Measurements from ENCODE around the gene RPS6KA3. TPM values are rescaled to one million over a fixed set of nuclear protein-coding genes. Genes with fewer than 3 reads are reported as not detected.

RPS6KA3 gene
- total and polyA plus RNA-seq, 2 of the 8 experiments (the other 6 are each of a cell fraction or from before 2014, with no cell fraction given) = 7.1 to 13.0 TPM

- Histone ChIP-seq H3K36me3 (ENCODE audit: control insufficient read depth in 2 of 4, insufficient read depth in 4 of 4, low read length in 3 of 4) (peaks cover 0 to 4% (median 2%) of the 10 kb centered on the region in 4 experiments; a peak in 3 of 8 replicates), H2BK20ac (ENCODE audit: low read length) (no peak overlapping the region), H3K27ac (ENCODE audit: low read depth, low read length) (no peak overlapping the region), H4K5ac (ENCODE audit: insufficient read length, low read depth, low read length) (no peak overlapping the region), H3K4me2 (ENCODE audit: insufficient read depth in 1 of 2, low read depth in 2 of 2, low read length in 2 of 2) (no peak overlapping the region), H3K9me3 (ENCODE audit: insufficient read depth in 2 of 2, low read depth in 1 of 2, low read length in 1 of 2) (no peaks in the 10 kb centered on the region), H3K14ac (ENCODE audit: insufficient read length) (no peak overlapping the region), H3K23ac (ENCODE audit: insufficient read length) (no peak overlapping the region), H2BK12ac (ENCODE audit: low read depth, low read length) (no peak overlapping the region), H4K8ac (ENCODE audit: extremely low read depth, insufficient read depth, low read length) (no peak overlapping the region), H3K23me2 (ENCODE audit: low read depth, low read length) (no peaks in the 10 kb centered on the region), H3K56ac (replicated peaks; ENCODE audit: insufficient read length, low read depth, low read length) (no peak overlapping the region), H3K18ac (ENCODE audit: extremely low read depth, low read length) (no peak overlapping the region), H3K4me3 (ENCODE audit: extremely low read depth in 1 of 4, insufficient read depth in 2 of 4, low read depth in 3 of 4, low read length in 4 of 4) (no peak overlapping the region), H3K79me2 (ENCODE audit: control insufficient read depth in 1 of 2, insufficient read depth in 2 of 2, low read length in 2 of 2) (no peaks in the 10 kb centered on the region), H2BK5ac (ENCODE audit: low read depth, low read length) (no peak overlapping the region), H3K4me1 (replicated peaks in 1 of 4; ENCODE audit: control insufficient read depth in 3 of 4, insufficient read depth in 4 of 4, low read length in 3 of 4) (no peaks in the 10 kb centered on the region), H3K79me1 (ENCODE audit: low read depth, low read length) (no peaks in the 10 kb centered on the region), H3K9ac (replicated peaks in 1 of 4; ENCODE audit: extremely low read depth in 1 of 4, low read depth in 3 of 4, low read length in 3 of 4) (no peak overlapping the region), H2BK120ac (replicated peaks; ENCODE audit: low read depth, low read length) (no peak overlapping the region), H4K20me1 (replicated peaks in 1 of 2; ENCODE audit: control insufficient read depth in 1 of 2, insufficient read depth in 2 of 2, low read length in 2 of 2) (no peaks in the 10 kb centered on the region), H2AK5ac (ENCODE audit: low read depth, low read length) (no peak overlapping the region), H3K4ac (replicated peaks; ENCODE audit: insufficient read length, low read depth, low read length) (no peak overlapping the region), H2BK15ac (ENCODE audit: low read length) (no peak overlapping the region), H4K91ac (replicated peaks; ENCODE audit: insufficient read length, low read length) (no peak overlapping the region), H2AFZ (ENCODE audit: low read length) (no peak overlapping the region), H3K27me3 (replicated peaks in 1 of 4; ENCODE audit: control insufficient read depth in 3 of 4, extremely low read depth in 1 of 4, insufficient read depth in 3 of 4, low read length in 3 of 4) (no peaks in the 10 kb centered on the region)
- WGBS, 2 experiments (ENCODE audit: extremely low coverage in 1 of 2, insufficient coverage in 1 of 2, insufficient read length in 1 of 2, insufficient replicate concordance in 2 of 2, low coverage in 1 of 2, low lambda C conversion rate in 2 of 2, missing lambda C conversion rate in 1 of 2) = 75% methylated on average over 1 of the region's 2 CpGs; no CpG with 5 or more reads in 1 of the 2 experiments
- ChIA-PET POLR2A (ENCODE audit: partially characterized antibody) (no interaction called here), CTCF (ENCODE audit: partially characterized antibody) (no interaction called here)
- DNase-seq (ENCODE audit: low read depth in 1 of 2, low spot score in 2 of 2) (no peak), FAIRE-seq (no peak)
- TF ChIP-seq TEAD4 (IDR thresholded peaks at IDR 0.05; ENCODE audit: low read depth, low read length) (no peak), RFX5 (IDR thresholded peaks at IDR 0.05; ENCODE audit: borderline replicate concordance, low read depth, low read length) (no peak), KDM1A (IDR thresholded peaks at IDR 0.05; ENCODE audit: borderline replicate concordance, low read length) (no peak), CBX8 (IDR thresholded peaks at IDR 0.05; ENCODE audit: borderline replicate concordance, low read depth, low read length) (no peak), MAFK (IDR thresholded peaks at IDR 0.05; ENCODE audit: low read depth, low read length) (no peak), NRF1 (IDR thresholded peaks at IDR 0.05; ENCODE audit: low read depth, low read length) (no peak), ASH2L (IDR thresholded peaks at IDR 0.05; ENCODE audit: low read length) (no peak), GABPA (IDR thresholded peaks at IDR 0.05; ENCODE audit: borderline replicate concordance, insufficient read depth, low read length) (no peak), CHD2 (IDR thresholded peaks at IDR 0.05; ENCODE audit: low read length) (no peak), BACH1 (IDR thresholded peaks at IDR 0.05; ENCODE audit: low read length) (no peak), SP1 (IDR thresholded peaks at IDR 0.05; ENCODE audit: low read depth, low read length) (no peak), RAD21 (IDR thresholded peaks at IDR 0.05 in 1 of 2, conservative IDR thresholded peaks at IDR 0.05 in 1 of 2; ENCODE audit: low read depth in 2 of 2, low read length in 2 of 2) (no peak), TCF12 (IDR thresholded peaks at IDR 0.05; ENCODE audit: low read depth, low read length) (no peak), SP2 (IDR thresholded peaks at IDR 0.05; ENCODE audit: low read length) (no peak)
Measured at GRCh38 chrX:20149326-20149725, 117.4 kb downstream of the RPS6KA3 start.
